ENCODE data around the gene STAT2.
"Not testable (repeated sequence)": the region's sequence is repeated elsewhere in the genome, so short reads cannot be mapped to it uniquely, and the experiment has no call there.

Gene STAT2

GRCh38 chr12:56330936-56331490, 28.9 kb downstream of the STAT2 start:
- no peak for DNase-seq (ENCODE audit: low spot score in 2 of 2)
- H3K4me1 ChIP-seq, result peaks cover 10% of the 10 kb centered on the region
- H3K4me3 ChIP-seq, result no peak overlapping the region
- no peaks in the 10 kb centered on the region for H3K9me3 ChIP-seq
- H3K36me3 ChIP-seq (replicated peaks), result peaks cover 17% of the 10 kb centered on the region
- in situ Hi-C loops (cut with MboI; ENCODE audit: low sequenced_read_pairs), result no loop called here
- no peaks in the 10 kb centered on the region for H3K27me3 ChIP-seq (ENCODE audit: low read depth)

DNA sequence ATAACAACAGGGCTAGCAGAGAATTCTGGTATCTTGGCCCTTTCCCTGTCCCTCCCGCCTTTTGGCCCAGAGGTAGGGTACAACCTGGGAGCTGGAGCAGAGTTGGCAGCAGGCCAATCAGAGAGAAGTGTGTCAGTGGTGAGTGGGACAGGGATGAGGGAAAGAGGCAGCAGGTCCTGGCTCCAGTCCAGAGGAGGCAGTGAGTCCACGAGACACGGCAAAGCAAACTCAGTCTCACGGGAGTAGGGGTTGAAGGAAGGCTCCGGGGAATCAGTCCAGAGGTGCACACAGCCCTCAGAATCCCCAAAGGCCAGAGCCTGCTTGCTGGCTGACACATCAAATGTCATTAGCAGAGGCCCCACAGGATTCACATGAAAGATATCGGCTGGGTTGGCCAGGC, 33.4 kb downstream of the STAT2 start:
- Histone ChIP-seq H3K27me3 (ENCODE audit: low read depth) (no peaks in the 10 kb centered on the region), H3K4me3 (no peak overlapping the region), H3K9me3 (no peaks in the 10 kb centered on the region), H3K36me3 (replicated peaks) (peaks cover 56% of the 10 kb centered on the region), H3K4me1 (no peaks in the 10 kb centered on the region)
- no peak for DNase-seq (ENCODE audit: low spot score in 2 of 2)
- in situ Hi-C loops (cut with MboI; ENCODE audit: low sequenced_read_pairs), result no loop called here

- Histone ChIP-seq H3K36me3 (replicated peaks) (peaks cover 56% of the 10 kb centered on the region), H3K9me3 (no peaks in the 10 kb centered on the region), H3K27me3 (ENCODE audit: low read depth) (no peaks in the 10 kb centered on the region), H3K4me1 (no peaks in the 10 kb centered on the region), H3K4me3 (no peak overlapping the region)
- in situ Hi-C loops (cut with MboI; ENCODE audit: low sequenced_read_pairs), result no loop called here
- DNase-seq (ENCODE audit: low spot score in 2 of 2), result no peak
These were observed 33.8 kb downstream of the STAT2 start for GRCh38 chr12:56326126-56326525.

DNA sequence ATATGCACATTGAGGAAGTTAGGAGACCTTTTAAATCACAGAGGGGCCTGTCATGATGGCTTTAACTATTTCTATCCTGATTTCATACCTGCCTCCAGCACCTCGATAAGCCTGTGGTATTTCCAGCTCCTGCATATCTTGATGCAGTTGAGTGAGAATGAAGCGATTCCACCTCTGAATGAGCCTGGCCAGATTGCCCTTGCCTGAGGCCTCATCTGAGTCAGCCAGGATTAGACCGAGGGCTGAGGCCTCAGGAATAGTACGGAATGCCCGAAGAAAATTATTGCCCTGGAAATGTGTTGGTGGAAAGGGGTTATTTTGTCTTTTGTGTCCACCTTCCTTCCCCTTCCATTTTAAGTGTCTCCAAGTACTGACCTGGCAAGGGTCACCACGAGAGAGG, 35.7 kb downstream of the STAT2 start:
- Histone ChIP-seq H3K36me3 (replicated peaks) (peaks cover 70% of the 10 kb centered on the region), H3K4me1 (no peaks in the 10 kb centered on the region), H3K27me3 (ENCODE audit: low read depth) (no peaks in the 10 kb centered on the region), H3K9me3 (no peaks in the 10 kb centered on the region), H3K4me3 (no peak overlapping the region)
- in situ Hi-C loops (cut with MboI; ENCODE audit: low sequenced_read_pairs), result no loop called here
- no peak for DNase-seq (ENCODE audit: low spot score in 2 of 2)

GRCh38 chr12:56321610-56322009, 38.3 kb downstream of the STAT2 start:
- H3K4me3 ChIP-seq; H3K4me1 ChIP-seq; in situ Hi-C loops (cut with MboI; ENCODE audit: low sequenced_read_pairs); DNase-seq (ENCODE audit: low spot score in 2 of 2); H3K27me3 ChIP-seq (ENCODE audit: low read depth); H3K9me3 ChIP-seq: not testable (repeated sequence)
- H3K36me3 ChIP-seq (replicated peaks), result peaks cover 71% of the 10 kb centered on the region

GRCh38 chr12:56321027-56321426, 38.9 kb downstream of the STAT2 start:
- Histone ChIP-seq H3K36me3 (replicated peaks) (peaks cover 65% of the 10 kb centered on the region), H3K9me3 (no peaks in the 10 kb centered on the region), H3K27me3 (ENCODE audit: low read depth) (no peaks in the 10 kb centered on the region), H3K4me3 (no peak overlapping the region), H3K4me1 (peaks cover 6% of the 10 kb centered on the region)
- in situ Hi-C loops (cut with MboI; ENCODE audit: low sequenced_read_pairs), result no loop called here
- no peak for DNase-seq (ENCODE audit: low spot score in 2 of 2)

DNA sequence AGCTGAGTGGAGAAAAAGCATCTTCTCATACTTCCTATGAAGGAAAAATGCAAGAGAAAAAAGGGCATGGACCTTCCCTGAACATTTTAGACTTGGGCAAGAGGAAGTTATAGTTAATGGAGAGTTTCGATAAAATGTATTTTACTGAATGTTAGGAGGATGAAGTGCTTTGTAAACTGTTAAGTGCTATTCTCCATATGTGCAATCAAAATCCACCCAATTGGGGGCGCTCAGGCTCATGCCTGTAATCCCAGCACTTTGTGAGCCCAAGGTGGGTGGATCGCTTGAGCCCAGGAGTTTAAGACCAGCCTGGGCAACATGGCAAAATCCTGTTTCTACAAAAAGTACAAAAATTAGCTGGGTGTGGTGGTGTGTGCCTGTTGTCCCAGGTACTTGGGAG, 42.2 kb downstream of the STAT2 start:
- no peak overlapping the region for H3K4me3 ChIP-seq
- no peaks in the 10 kb centered on the region for H3K9me3 ChIP-seq
- no peaks in the 10 kb centered on the region for H3K27me3 ChIP-seq (ENCODE audit: low read depth)
- DNase-seq (ENCODE audit: low spot score in 2 of 2), result peak in 1 of 2 experiments; percentile 14
- in situ Hi-C loops (cut with MboI; ENCODE audit: low sequenced_read_pairs), result no loop called here
- peaks cover 53% of the 10 kb centered on the region for H3K36me3 ChIP-seq (replicated peaks)
- H3K4me1 ChIP-seq, result peaks cover 13% of the 10 kb centered on the region

DNA sequence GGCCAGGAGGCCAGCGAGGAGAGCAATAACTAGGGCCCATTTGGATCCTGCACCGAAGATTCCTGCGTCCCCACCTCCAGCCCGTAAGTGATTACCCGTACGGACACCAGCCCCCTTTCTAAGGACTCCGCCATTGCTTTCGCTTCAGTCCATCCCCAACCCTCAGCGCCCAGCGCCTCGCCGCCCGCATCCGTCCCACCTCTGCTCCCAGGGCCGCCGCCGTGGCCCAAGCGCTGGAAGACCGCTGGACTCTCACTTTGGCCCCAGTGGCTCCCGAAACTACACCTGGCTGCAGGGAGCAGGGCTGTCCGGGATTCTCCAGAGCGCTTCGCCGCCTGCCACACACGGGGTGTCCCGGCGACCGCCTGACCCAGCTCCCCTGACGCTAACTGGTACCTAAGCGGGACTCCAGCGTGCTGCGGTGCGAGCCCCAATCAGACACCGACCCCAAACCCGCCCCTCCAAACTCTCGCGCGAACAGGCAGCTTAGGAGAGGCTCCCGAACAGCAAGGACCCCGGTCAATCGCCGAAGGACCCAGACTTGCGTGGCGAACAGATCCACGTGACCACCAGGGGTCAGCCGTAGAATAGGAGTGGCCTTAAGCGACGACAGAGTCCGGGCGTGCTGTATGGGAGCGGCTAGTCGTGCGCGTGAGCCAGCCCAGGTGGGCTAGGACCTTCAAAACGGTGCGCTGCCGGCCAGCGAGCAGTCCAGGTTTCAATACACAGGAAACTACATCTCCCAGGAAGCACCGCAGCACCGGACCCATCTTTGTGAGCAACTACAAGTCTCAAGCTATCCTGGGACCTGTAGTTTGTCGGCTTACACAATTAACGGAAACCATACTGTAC, 44.1 kb downstream of the STAT2 start, which contains the start of gene CNPY2:
Gene CNPY2, minus strand, starts transcription at position 367 of the 852 bp plus-strand sequence. CDS start 771 bp downstream, outside the sequence.
- no peaks in the 10 kb centered on the region for H3K27me3 ChIP-seq (ENCODE audit: low read depth)
- DNase-seq (ENCODE audit: low spot score in 2 of 2), result peak; percentile 95 to 99
- peaks cover 60% of the 10 kb centered on the region for H3K36me3 ChIP-seq (replicated peaks)
- no peaks in the 10 kb centered on the region for H3K9me3 ChIP-seq
- H3K4me1 ChIP-seq, result peaks cover 13% of the 10 kb centered on the region
- H3K4me3 ChIP-seq, result peak within 1 kb of the TSS; percentile 97
- in situ Hi-C loops (cut with MboI; ENCODE audit: low sequenced_read_pairs), result no loop called here

GRCh38 chr12:56315249-56315621, 44.7 kb downstream of the STAT2 start:
- peak overlapping the region; percentile 97 for H3K4me3 ChIP-seq
- H3K27me3 ChIP-seq (ENCODE audit: low read depth), result no peaks in the 10 kb centered on the region
- DNase-seq (ENCODE audit: low spot score in 2 of 2), result peak in 1 of 2 experiments; percentile 25
- peaks cover 13% of the 10 kb centered on the region for H3K4me1 ChIP-seq
- H3K36me3 ChIP-seq (replicated peaks), result peaks cover 61% of the 10 kb centered on the region
- H3K9me3 ChIP-seq, result no peaks in the 10 kb centered on the region
- in situ Hi-C loops (cut with MboI; ENCODE audit: low sequenced_read_pairs), result no loop called here

- in situ Hi-C loops (cut with MboI; ENCODE audit: low sequenced_read_pairs), result no loop called here
- Histone ChIP-seq H3K9me3 (no peaks in the 10 kb centered on the region), H3K4me3 (no peak overlapping the region), H3K36me3 (replicated peaks) (peaks cover 73% of the 10 kb centered on the region), H3K4me1 (peaks cover 7% of the 10 kb centered on the region), H3K27me3 (ENCODE audit: low read depth) (no peaks in the 10 kb centered on the region)
- no peak for DNase-seq (ENCODE audit: low spot score in 2 of 2)
These were observed 48.9 kb downstream of the STAT2 start for GRCh38 chr12:56311003-56311402.

GRCh38 chr12:56308714-56309113, 51.2 kb downstream of the STAT2 start:
- Histone ChIP-seq H3K4me1 (no peaks in the 10 kb centered on the region), H3K9me3 (no peaks in the 10 kb centered on the region), H3K4me3 (no peak overlapping the region), H3K27me3 (ENCODE audit: low read depth) (no peaks in the 10 kb centered on the region), H3K36me3 (replicated peaks) (peaks cover 76% of the 10 kb centered on the region)
- DNase-seq (ENCODE audit: low spot score in 2 of 2), result no peak
- in situ Hi-C loops (cut with MboI; ENCODE audit: low sequenced_read_pairs), result no loop called here

- H3K27me3 ChIP-seq (ENCODE audit: low read depth), result no peaks in the 10 kb centered on the region
- H3K4me3 ChIP-seq, result no peak overlapping the region
- DNase-seq (ENCODE audit: low spot score in 2 of 2), result no peak
- in situ Hi-C loops (cut with MboI; ENCODE audit: low sequenced_read_pairs), result no loop called here
- H3K36me3 ChIP-seq (replicated peaks), result peaks cover 69% of the 10 kb centered on the region
- no peaks in the 10 kb centered on the region for H3K9me3 ChIP-seq
- no peaks in the 10 kb centered on the region for H3K4me1 ChIP-seq
These were observed 52.5 kb downstream of the STAT2 start for GRCh38 chr12:56307221-56307965.

- DNase-seq (ENCODE audit: low spot score in 2 of 2), result no peak
- in situ Hi-C loops (cut with MboI; ENCODE audit: low sequenced_read_pairs), result no loop called here
- H3K4me1 ChIP-seq, result peaks cover 7% of the 10 kb centered on the region
- peaks cover 56% of the 10 kb centered on the region for H3K36me3 ChIP-seq (replicated peaks)
- H3K4me3 ChIP-seq, result no peak overlapping the region
- H3K9me3 ChIP-seq, result no peaks in the 10 kb centered on the region
- no peaks in the 10 kb centered on the region for H3K27me3 ChIP-seq (ENCODE audit: low read depth)
These were observed 54.9 kb downstream of the STAT2 start for GRCh38 chr12:56304872-56305590.
